ENCODE results near the gene OR6C68.

OR6C68 gene

GRCh38 chr12:55469291-55469690, 22.9 kb upstream of the OR6C68 start:
- Histone ChIP-seq H3K36me3 (ENCODE audit: control insufficient read depth in 2 of 2, insufficient read depth in 1 of 2, low read length in 2 of 2) (no peaks in the 10 kb centered on the region), H3K27ac (ENCODE audit: extremely low read depth, low read depth, low read length) (no peak overlapping the region), H3K4me1 (ENCODE audit: control insufficient read depth, insufficient read depth, low read length) (no peaks in the 10 kb centered on the region), H3K4me3 (ENCODE audit: low read depth, low read length) (no peak overlapping the region), H3K9me3 (ENCODE audit: control insufficient read depth, insufficient read depth, low read depth, low read length) (no peaks in the 10 kb centered on the region)
- ChIA-PET POLR2A (no interaction called here), CTCF (no interaction called here)
- no peak for TF ChIP-seq ZNF302 (tag by site-specific recombination; IDR thresholded peaks at IDR 0.05; ENCODE audit: low read depth)
- TF ChIP-seq PRDM2 (tag by site-specific recombination; IDR thresholded peaks at IDR 0.05; ENCODE audit: borderline replicate concordance) = no peak
- no peak for TF ChIP-seq ZNF768 (tag by site-specific recombination; IDR thresholded peaks at IDR 0.05)
- TF ChIP-seq ZNF837 (tag by site-specific recombination; IDR thresholded peaks at IDR 0.05) = no peak
- TF ChIP-seq ZBTB11 (tag by site-specific recombination; conservative IDR thresholded peaks at IDR 0.05; ENCODE audit: low read depth) = no peak
- TF ChIP-seq ZNF449 (tag by site-specific recombination; IDR thresholded peaks at IDR 0.05) = no peak
- no peak for TF ChIP-seq ZNF423 (tag by site-specific recombination; IDR thresholded peaks at IDR 0.05)
- TF ChIP-seq ZNF585B (tag by site-specific recombination; IDR thresholded peaks at IDR 0.05) = no peak
- no peak for TF ChIP-seq EGR2 (tag by site-specific recombination; IDR thresholded peaks at IDR 0.05; ENCODE audit: low read depth)
- TF ChIP-seq ZNF777 (tag by site-specific recombination; IDR thresholded peaks at IDR 0.05; ENCODE audit: borderline replicate concordance) = no peak
- TF ChIP-seq ZNF513 (tag by site-specific recombination; IDR thresholded peaks at IDR 0.05) = no peak
- TF ChIP-seq ZNF549 (tag by site-specific recombination; IDR thresholded peaks at IDR 0.05) = no peak
